Measurements from ENCODE around the gene TEX261.

GRCh38 chr2:70983506-70984227 is 11.0 kb downstream of the TEX261 start:
- TF ChIP-seq, protein P1, sequence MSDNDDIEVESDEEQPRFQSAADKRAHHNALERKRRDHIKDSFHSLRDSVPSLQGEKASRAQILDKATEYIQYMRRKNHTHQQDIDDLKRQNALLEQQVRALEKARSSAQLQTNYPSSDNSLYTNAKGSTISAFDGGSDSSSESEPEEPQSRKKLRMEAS (IDR thresholded peaks at IDR 0.05; ENCODE audit: insufficient read depth, insufficient read length): no peak
- TF ChIP-seq CTCF (IDR thresholded peaks at IDR 0.05; ENCODE audit: extremely low read depth in 1 of 2, insufficient read depth in 1 of 2, low read depth in 1 of 2, low read length in 2 of 2) (no peak), MYC (IDR thresholded peaks at IDR 0.05; ENCODE audit: low read depth, low read length) (no peak), POLR2A (IDR thresholded peaks at IDR 0.05; ENCODE audit: low read depth, low read length) (no peak)

Data from endothelial cell of umbilical vein (primary cell).